GM18505 (cell line): Measurements from ENCODE around the gene LEMD2.
A peak's percentile ranks its signal among the peaks of the same experiment; 100 is the strongest.

Experiments
- ATAC-seq: cut with Tn5 transposase; IDR thresholded peaks from one replicate; pipeline ENCODE4 v1.9.1; 2021; ENCODE audit not compliant: unreplicated experiment
- POLR2A ChIP-seq: IDR thresholded peaks from 4 replicates; pipeline ENCODE4 v1.6.1; 2011; ENCODE audit warnings: borderline replicate concordance; ENCODE audit not compliant: insufficient read depth, insufficient read length; ENCODE audit errors: extremely low read depth

Gene LEMD2

GRCh38 chr6:33797626-33798342, 8.9 kb upstream of the LEMD2 start:
- ATAC-seq, result no peak
- TF ChIP-seq POLR2A, result no peak

- ATAC-seq, result no peak
- no peak for TF ChIP-seq POLR2A
Observed at GRCh38 chr6:33794910-33795623, 6.1 kb upstream of the LEMD2 start.

- ATAC-seq, result no peak
- TF ChIP-seq POLR2A, result no peak
Observed at GRCh38 chr6:33792981-33793380, 4.1 kb upstream of the LEMD2 start.

- no peak for TF ChIP-seq POLR2A
- no peak for ATAC-seq
Observed at GRCh38 chr6:33791620-33792019, 2.7 kb upstream of the LEMD2 start.

GRCh38 chr6:33790910-33791309, 2.0 kb upstream of the LEMD2 start:
- no peak for ATAC-seq
- no peak for TF ChIP-seq POLR2A

GRCh38 chr6:33790379-33790778, 1.4 kb upstream of the LEMD2 start:
- ATAC-seq, result no peak
- TF ChIP-seq POLR2A, result no peak

GRCh38 chr6:33789550-33789895, 593 bp upstream of the LEMD2 start:
- ATAC-seq, result no peak
- TF ChIP-seq POLR2A, result no peak

- ATAC-seq, result peak; percentile 40
- peak; percentile 59 for TF ChIP-seq POLR2A
Observed at GRCh38 chr6:33787954-33788693, 806 bp downstream of the LEMD2 start.

GRCh38 chr6:33787346-33787953, 1.5 kb downstream of the LEMD2 start:
- no peak for TF ChIP-seq POLR2A
- no peak for ATAC-seq

- ATAC-seq, result no peak
- TF ChIP-seq POLR2A, result no peak
Observed at GRCh38 chr6:33786736-33787135, 2.2 kb downstream of the LEMD2 start.

- TF ChIP-seq POLR2A, result no peak
- ATAC-seq, result no peak
Observed at GRCh38 chr6:33785778-33786177, 3.2 kb downstream of the LEMD2 start.

GRCh38 chr6:33784787-33785186, 4.1 kb downstream of the LEMD2 start:
- no peak for TF ChIP-seq POLR2A
- no peak for ATAC-seq

- ATAC-seq, result no peak
- no peak for TF ChIP-seq POLR2A
Observed at GRCh38 chr6:33783781-33784520, 5.0 kb downstream of the LEMD2 start.
